Measurements from ENCODE around the gene LPP.
A peak's percentile ranks its signal among the peaks of the same experiment; 100 is the strongest.

Gene LPP

DNA sequence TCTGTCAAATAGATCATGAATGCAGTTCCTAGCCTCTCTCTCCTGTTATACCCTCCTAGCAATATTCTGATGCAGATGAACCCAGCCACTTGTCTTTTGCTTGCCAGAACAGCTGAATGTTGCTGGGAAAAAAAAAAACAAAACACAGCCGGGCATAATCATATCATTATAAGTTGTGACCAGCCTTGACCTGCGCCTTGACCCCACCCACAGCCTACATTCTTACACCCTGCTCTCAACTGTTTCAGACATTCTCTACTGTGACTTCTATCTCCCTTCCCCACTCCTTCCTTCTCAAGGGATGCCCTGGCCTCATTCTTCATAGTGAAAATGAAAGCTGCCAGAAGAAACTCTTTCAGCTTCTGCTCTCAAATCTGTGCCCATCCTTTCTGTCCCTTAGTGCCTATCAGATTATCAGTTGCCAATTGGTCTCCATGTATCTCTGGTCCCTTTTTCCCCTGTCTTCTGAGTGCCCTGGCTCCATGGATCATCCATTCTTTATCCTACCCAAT is 628.7 kb downstream of the LPP start:
- no peak for DNase-seq (ENCODE audit: low spot score in 2 of 2)
- H3K9me3 ChIP-seq = no peaks in the 10 kb centered on the region
- no peaks in the 10 kb centered on the region for H3K4me1 ChIP-seq
- in situ Hi-C loops (cut with MboI; ENCODE audit: low sequenced_read_pairs) = no loop called here
- no peaks in the 10 kb centered on the region for H3K27me3 ChIP-seq (ENCODE audit: low read depth)
- H3K36me3 ChIP-seq (replicated peaks) = no peaks in the 10 kb centered on the region
- H3K4me3 ChIP-seq = no peak overlapping the region

DNA sequence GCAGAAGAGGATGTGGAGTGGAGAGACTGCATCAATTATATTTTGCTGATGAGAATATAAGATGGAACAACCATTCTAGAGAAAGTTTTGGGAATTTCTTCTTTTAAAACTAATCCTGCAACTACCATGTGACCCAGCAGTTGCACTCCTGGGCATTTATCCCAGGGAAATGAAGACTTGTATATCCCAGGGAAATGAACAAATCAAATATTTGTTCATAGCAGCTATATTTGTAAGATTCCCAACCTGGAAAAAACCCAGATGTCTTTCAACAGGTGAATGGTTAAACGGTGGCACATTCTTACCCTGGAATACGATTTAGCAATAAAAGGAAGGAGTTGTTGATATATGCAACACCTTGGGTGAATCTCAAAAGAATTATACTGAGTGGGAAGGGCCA is 632.5 kb downstream of the LPP start:
- H3K9me3 ChIP-seq = no peaks in the 10 kb centered on the region
- no peak overlapping the region for H3K4me3 ChIP-seq
- H3K4me1 ChIP-seq = no peaks in the 10 kb centered on the region
- H3K36me3 ChIP-seq (replicated peaks) = no peaks in the 10 kb centered on the region
- H3K27me3 ChIP-seq (ENCODE audit: low read depth) = no peaks in the 10 kb centered on the region
- DNase-seq (ENCODE audit: low spot score in 2 of 2) = no peak
- in situ Hi-C loops (cut with MboI; ENCODE audit: low sequenced_read_pairs) = no loop called here

DNA sequence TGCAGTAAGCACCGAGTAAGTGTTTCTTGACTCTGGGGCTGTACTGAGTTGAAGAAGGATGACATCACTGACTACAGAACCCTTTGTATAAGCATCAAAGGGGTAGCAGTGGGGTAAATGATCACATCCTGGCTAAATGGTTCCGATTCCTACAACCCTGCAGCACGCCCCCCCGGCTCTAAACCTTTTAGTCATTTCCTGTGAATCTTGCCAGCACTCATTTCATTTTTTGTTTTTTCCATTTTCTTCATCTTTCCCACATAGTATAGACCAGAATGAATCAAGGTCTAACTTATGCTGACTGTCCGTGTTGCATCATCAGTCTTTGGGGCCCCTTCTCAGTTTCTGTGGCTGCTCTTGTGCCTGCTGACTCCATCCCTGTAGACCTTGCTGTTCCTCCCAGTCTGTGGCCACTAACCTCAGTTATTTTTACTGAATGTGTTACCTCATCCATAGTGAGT is 634.7 kb downstream of the LPP start:
- Histone ChIP-seq H3K4me3 (no peak overlapping the region), H3K4me1 (no peaks in the 10 kb centered on the region), H3K36me3 (replicated peaks) (no peaks in the 10 kb centered on the region), H3K27me3 (ENCODE audit: low read depth) (no peaks in the 10 kb centered on the region), H3K9me3 (no peaks in the 10 kb centered on the region)
- in situ Hi-C loops (cut with MboI; ENCODE audit: low sequenced_read_pairs) = no loop called here
- DNase-seq (ENCODE audit: low spot score in 2 of 2) = no peak

DNA sequence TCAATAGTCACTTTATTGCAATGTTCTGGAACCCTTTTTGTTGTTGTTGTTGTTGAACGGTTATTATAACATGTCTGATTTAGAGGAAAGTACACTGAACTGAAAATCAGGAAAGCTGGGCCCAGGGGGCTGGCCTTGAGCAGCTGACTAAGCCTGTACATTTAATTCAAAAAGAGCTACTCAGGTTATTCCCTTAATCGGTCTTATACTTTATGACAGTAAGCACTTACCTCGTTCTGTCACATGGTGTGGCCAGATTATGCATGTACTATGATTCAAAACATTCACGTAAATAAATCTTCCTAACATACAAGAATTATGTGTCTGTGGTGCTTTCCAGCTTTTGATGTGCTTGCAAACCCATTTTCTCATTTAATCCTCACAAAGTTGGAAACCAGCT is 635.3 kb downstream of the LPP start:
- Histone ChIP-seq H3K36me3 (replicated peaks) (no peaks in the 10 kb centered on the region), H3K27me3 (ENCODE audit: low read depth) (no peaks in the 10 kb centered on the region), H3K4me1 (no peaks in the 10 kb centered on the region), H3K4me3 (no peak overlapping the region), H3K9me3 (no peaks in the 10 kb centered on the region)
- in situ Hi-C loops (cut with MboI; ENCODE audit: low sequenced_read_pairs) = no loop called here
- no peak for DNase-seq (ENCODE audit: low spot score in 2 of 2)

DNA sequence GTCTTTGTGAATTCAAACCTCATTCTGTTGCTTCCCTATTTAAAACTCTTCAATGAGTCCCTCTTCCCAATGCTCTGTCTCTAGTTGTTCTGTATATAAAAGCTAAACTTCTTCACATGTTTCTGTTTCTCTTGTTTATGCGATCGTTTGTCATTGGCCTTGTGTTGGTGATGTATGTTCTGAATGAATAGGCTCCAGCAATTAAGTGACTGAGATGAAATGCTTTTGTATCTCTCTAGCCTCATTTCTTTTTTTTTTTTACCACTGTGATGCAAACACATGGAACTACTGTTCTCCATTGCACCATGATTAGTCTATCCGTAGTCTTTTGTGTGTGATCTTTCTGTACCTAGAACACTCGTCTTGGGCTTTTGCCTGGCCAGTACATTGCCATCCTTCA is 637.4 kb downstream of the LPP start:
- no peaks in the 10 kb centered on the region for H3K27me3 ChIP-seq (ENCODE audit: low read depth)
- no peak for DNase-seq (ENCODE audit: low spot score in 2 of 2)
- no peaks in the 10 kb centered on the region for H3K36me3 ChIP-seq (replicated peaks)
- in situ Hi-C loops (cut with MboI; ENCODE audit: low sequenced_read_pairs) = no loop called here
- H3K9me3 ChIP-seq = no peaks in the 10 kb centered on the region
- H3K4me3 ChIP-seq = no peak overlapping the region
- H3K4me1 ChIP-seq = no peaks in the 10 kb centered on the region

DNA sequence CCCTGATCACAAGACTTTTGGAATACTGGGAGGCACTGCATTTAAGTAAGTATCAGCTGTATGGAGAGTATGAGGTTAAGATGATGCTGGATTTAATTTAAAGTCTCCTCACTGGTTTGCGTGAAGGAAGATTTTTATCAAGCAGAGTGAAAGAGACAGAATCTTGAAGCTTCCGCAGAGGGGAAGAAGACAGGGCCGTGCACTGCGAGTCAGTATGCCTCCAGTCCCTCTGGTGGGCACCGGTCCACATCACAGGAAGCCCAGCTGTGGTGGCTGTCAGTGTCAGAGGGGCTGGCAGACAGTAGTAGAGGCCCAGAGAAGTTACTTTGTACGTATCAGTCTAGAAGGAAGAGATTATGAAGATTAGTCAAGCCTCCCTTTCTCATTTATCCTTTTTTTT is 638.8 kb downstream of the LPP start:
- H3K27me3 ChIP-seq (ENCODE audit: low read depth) = no peaks in the 10 kb centered on the region
- peak in 1 of 2 experiments; percentile 13 for DNase-seq (ENCODE audit: low spot score in 2 of 2)
- no peak overlapping the region for H3K4me3 ChIP-seq
- no peaks in the 10 kb centered on the region for H3K9me3 ChIP-seq
- H3K4me1 ChIP-seq = no peaks in the 10 kb centered on the region
- H3K36me3 ChIP-seq (replicated peaks) = no peaks in the 10 kb centered on the region
- in situ Hi-C loops (cut with MboI; ENCODE audit: low sequenced_read_pairs) = no loop called here

DNA sequence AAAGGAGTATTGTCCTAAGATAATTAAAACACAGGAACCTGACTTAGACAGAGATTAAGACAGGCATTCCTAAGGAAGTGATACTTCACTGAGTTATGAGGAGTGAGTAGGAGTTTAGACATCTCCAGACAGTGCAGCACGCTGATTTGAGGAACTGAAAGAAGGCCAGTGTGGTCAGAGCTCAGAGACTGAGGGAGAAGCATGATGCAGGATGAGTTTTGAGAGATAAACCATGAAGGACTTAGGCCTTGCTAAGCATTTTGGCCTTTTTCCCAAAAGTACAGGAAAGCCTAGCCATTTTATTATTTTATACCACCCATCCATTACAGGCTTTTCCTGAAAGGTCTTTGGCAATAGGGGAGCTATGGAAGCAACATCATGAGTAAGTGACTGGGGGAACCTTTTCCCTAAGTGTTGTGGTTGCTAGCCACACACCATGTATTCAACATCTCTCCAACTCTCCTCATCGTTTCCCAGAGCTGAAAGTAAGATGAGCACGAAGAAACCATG is 642.2 kb downstream of the LPP start:
- no peak overlapping the region for H3K4me3 ChIP-seq
- H3K4me1 ChIP-seq = no peaks in the 10 kb centered on the region
- in situ Hi-C loops (cut with MboI; ENCODE audit: low sequenced_read_pairs) = no loop called here
- no peaks in the 10 kb centered on the region for H3K36me3 ChIP-seq (replicated peaks)
- no peaks in the 10 kb centered on the region for H3K9me3 ChIP-seq
- no peaks in the 10 kb centered on the region for H3K27me3 ChIP-seq (ENCODE audit: low read depth)
- no peak for DNase-seq (ENCODE audit: low spot score in 2 of 2)

DNA sequence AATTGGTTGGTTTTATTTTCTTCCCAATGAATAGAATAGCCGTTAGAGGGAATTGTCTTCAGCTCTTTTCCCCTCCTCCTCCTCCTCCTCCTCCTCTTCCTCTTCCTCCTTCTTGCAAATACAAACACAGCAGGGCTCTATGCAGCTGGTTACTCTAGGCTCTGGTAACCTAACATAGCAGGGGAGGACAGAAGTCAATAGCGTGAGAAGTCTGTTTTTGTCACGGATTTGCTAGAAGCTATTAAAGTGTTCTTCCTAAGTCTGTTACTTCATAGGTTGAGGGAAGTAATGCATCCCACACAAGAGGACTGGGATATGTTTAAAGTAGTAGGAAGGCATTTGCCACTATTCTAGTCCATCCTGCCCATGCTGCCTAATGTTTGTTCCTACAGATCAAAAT is 643.1 kb downstream of the LPP start:
- Histone ChIP-seq H3K27me3 (ENCODE audit: low read depth) (no peaks in the 10 kb centered on the region), H3K36me3 (replicated peaks) (no peaks in the 10 kb centered on the region), H3K9me3 (no peaks in the 10 kb centered on the region), H3K4me1 (no peaks in the 10 kb centered on the region), H3K4me3 (no peak overlapping the region)
- in situ Hi-C loops (cut with MboI; ENCODE audit: low sequenced_read_pairs) = no loop called here
- no peak for DNase-seq (ENCODE audit: low spot score in 2 of 2)

DNA sequence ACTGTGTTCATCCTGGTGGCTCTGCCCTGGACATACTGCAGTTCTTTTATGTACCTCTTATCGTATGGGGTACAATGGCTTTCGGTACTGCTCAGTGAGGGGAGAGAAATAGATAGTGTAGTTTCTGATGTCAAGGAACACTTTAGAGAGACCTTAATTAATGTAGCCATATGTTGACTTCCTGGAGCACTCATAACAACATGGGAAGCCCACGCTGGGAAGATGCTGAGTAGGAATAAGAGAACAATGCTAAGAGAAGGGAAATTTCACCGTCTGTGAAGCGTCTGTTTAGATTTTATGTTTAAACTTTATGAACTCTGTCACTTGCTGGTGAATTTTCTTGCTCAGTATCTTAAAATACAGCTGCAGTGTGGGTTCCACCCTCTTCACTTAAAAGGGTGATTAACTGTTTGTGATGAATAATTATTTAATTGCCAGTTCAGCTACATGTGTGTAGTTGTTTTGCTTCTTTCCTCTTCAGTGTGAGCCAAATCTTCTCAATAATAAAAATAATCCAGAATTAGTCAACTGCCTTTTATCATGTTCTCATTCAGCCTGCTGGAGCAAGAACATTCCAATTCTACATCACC is 644.7 kb downstream of the LPP start:
- in situ Hi-C loops (cut with MboI; ENCODE audit: low sequenced_read_pairs) = no loop called here
- Histone ChIP-seq H3K36me3 (replicated peaks) (no peaks in the 10 kb centered on the region), H3K4me1 (no peaks in the 10 kb centered on the region), H3K27me3 (ENCODE audit: low read depth) (no peaks in the 10 kb centered on the region), H3K4me3 (no peak overlapping the region), H3K9me3 (no peaks in the 10 kb centered on the region)
- no peak for DNase-seq (ENCODE audit: low spot score in 2 of 2)

DNA sequence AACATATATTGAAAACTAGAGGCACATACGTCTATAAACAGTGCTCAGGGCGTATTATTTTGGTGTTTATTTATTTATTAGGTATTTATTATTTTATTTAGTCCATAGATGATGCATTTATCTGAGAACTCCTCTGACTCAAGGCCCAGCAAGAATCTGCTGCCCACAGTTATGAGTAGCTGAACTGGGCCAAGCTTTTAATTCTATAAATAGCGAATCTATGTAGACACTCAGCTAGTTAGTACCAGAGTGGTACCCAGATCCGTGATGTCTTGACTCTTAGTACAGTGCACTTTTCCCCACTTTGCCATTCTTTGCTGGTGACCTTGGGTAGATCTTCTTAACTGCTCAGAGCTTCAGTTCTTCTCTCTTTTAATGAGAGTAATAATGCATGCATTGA is 647.4 kb downstream of the LPP start:
- Histone ChIP-seq H3K4me3 (no peak overlapping the region), H3K9me3 (no peaks in the 10 kb centered on the region), H3K36me3 (replicated peaks) (no peaks in the 10 kb centered on the region), H3K4me1 (no peaks in the 10 kb centered on the region), H3K27me3 (ENCODE audit: low read depth) (no peaks in the 10 kb centered on the region)
- in situ Hi-C loops (cut with MboI; ENCODE audit: low sequenced_read_pairs) = no loop called here
- no peak for DNase-seq (ENCODE audit: low spot score in 2 of 2)

DNA sequence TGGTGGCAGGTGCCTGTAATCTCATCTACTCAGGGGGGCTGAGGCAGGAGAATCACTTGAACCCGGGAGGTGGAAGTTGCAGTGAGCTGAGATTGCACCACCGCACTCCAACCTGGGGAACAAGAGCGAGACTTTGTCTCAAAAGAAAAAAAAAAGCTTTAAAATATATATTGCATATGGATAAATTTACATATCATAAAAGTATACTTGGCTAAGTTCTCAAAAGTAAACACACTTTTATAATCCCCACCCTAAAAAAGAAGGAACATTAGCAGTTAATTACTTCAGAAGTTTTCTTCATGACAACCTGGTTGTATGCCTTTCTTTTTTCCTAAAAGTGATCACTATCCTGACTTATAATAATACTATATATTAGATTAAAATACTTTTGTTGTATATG is 648.7 kb downstream of the LPP start:
- Histone ChIP-seq H3K27me3 (ENCODE audit: low read depth) (no peaks in the 10 kb centered on the region), H3K4me3 (no peak overlapping the region), H3K4me1 (no peaks in the 10 kb centered on the region), H3K36me3 (replicated peaks) (no peaks in the 10 kb centered on the region), H3K9me3 (no peaks in the 10 kb centered on the region)
- DNase-seq (ENCODE audit: low spot score in 2 of 2) = no peak
- in situ Hi-C loops (cut with MboI; ENCODE audit: low sequenced_read_pairs) = no loop called here

DNA sequence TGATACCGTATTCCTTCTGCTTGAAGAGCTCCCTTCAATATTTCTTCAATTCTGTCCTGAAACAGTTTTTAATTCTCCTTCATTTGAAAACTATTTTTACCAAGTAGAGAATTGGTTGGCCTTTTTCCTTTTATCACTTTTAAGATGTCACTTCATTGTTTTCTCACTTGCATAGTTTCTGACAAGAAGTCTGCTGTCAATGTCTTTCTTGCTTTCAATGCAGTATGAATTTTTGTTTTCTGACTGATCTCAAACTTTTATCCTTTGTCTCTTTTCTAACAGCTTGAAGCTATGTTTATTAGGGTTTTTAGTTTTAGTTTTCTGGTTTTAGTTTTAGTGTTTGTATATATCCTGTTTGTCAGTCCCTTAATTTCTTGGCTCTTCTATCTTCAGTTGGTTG is 653.0 kb downstream of the LPP start:
- in situ Hi-C loops (cut with MboI; ENCODE audit: low sequenced_read_pairs) = no loop called here
- Histone ChIP-seq H3K9me3 (no peaks in the 10 kb centered on the region), H3K4me3 (no peak overlapping the region), H3K27me3 (ENCODE audit: low read depth) (peaks cover 3% of the 10 kb centered on the region; the same call in 1 of the 2 replicates), H3K36me3 (replicated peaks) (no peaks in the 10 kb centered on the region), H3K4me1 (no peaks in the 10 kb centered on the region)
- no peak for DNase-seq (ENCODE audit: low spot score in 2 of 2)

DNA sequence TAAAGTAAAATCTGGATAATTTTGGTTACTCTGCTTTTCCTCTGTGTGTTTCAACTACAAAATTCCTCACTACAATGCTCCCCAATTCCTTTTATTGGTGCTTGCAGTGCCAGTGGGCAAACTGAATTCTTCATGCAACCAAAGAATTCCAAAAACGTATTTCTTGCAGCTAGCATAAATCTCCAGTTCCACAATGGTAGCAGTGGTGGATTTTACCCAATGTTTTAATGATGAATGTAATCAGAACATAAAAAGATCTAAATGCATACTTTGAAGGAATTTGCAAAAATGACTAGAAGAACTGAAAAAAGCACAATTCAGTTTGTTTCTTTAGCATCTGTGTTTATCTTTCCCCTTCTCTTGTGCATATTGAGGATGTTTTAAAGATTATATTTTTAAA is 658.2 kb downstream of the LPP start:
- Histone ChIP-seq H3K4me3 (no peak overlapping the region), H3K4me1 (no peaks in the 10 kb centered on the region), H3K27me3 (ENCODE audit: low read depth) (peaks cover 7% of the 10 kb centered on the region), H3K36me3 (replicated peaks) (no peaks in the 10 kb centered on the region), H3K9me3 (no peaks in the 10 kb centered on the region)
- in situ Hi-C loops (cut with MboI; ENCODE audit: low sequenced_read_pairs) = no loop called here
- DNase-seq (ENCODE audit: low spot score in 2 of 2) = no peak

DNA sequence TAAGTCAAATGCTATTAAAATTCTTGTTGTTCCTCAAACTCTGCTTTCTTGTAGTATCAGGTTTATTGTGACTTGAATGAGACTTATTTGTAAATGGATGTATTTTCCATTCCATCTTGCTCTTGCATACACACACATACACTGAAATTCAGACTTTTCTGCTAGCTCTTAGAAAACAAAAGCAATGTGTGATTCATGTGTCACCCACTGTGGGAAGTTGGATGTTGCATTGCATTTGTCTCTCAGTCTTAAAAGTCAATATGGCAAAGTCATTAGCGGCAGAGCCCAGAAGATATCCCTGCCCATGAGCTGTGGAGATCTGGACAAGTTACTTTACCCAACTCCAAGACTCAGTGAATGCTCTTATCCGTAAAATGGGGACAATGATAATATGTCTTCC is 660.6 kb downstream of the LPP start:
- DNase-seq (ENCODE audit: low spot score in 2 of 2) = no peak
- in situ Hi-C loops (cut with MboI; ENCODE audit: low sequenced_read_pairs) = no loop called here
- no peaks in the 10 kb centered on the region for H3K4me1 ChIP-seq
- H3K9me3 ChIP-seq = no peaks in the 10 kb centered on the region
- H3K36me3 ChIP-seq (replicated peaks) = no peaks in the 10 kb centered on the region
- H3K4me3 ChIP-seq = no peak overlapping the region
- peaks cover 7% of the 10 kb centered on the region for H3K27me3 ChIP-seq (ENCODE audit: low read depth)

All from HAP-1 (cell line).